HG02885 (cell line): ENCODE results near the gene GOLGA6L26.
"Not testable (repeated sequence)": the region's sequence is repeated elsewhere in the genome, so short reads cannot be mapped to it uniquely, and the experiment has no call there.

Source experiments
- ATAC-seq: cut with Tn5 transposase; IDR thresholded peaks from one replicate; pipeline ENCODE4 v1.9.1; 2021; ENCODE audit warnings: mild to moderate bottlenecking; ENCODE audit not compliant: unreplicated experiment, poor library complexity

Gene GOLGA6L26, protein sequence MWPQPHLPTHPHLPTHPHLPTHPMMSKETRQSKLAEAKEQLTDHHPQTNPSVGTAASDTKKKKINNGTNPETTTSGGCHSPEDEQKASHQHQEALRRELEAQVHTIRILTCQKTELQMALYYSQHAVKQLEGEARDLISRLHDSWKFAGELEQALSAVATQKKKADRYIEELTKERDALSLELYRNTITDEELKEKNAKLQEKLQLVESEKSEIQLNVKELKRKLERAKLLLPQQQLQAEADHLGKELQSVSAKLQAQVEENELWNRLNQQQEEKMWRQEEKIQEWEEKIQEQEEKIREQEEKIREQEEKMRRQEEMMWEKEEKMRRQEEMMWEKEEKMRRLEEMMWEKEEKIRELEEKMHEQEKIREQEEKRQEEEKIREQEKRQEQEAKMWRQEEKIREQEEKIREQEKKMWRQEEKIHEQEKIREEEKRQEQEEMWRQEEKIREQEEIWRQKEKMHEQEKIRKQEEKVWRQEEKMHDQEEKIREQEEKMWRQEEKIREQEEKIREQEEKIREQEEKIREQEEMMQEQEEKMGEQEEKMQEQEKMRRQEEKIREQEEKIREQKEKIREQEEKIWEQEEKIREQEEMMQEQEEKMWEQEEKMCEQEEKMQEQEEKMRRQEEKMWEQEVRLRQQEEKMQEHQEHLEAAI

GRCh38 chr15:23334096-23334495, at the start of gene GOLGA6L26:
Gene GOLGA6L26 (minus strand): TSS chr15:23334196. CDS start chr15:23334135, 61 bp downstream.
- ATAC-seq = not testable (repeated sequence)

DNA sequence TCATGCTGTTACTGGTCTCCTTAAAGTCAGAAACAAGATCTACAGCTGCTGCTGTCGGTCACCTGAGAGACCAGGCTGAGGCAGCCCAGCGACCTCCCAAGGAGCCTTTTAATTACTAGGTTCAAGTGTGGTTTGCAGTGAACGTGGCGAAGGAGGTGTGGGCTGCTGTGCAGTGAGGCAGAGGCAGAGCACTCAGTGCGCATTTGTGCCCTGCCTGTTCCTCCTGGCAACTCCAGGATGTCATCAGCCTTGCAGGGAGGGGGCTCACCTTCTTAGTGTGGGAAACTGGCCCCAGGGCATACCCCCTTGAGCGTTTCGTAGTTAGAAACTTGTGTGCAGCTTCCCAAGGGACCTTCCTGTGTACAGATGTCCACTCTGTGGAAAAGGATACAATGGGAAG, 47.2 kb upstream of the GOLGA6L26 start:
- ATAC-seq = not testable (repeated sequence)

DNA sequence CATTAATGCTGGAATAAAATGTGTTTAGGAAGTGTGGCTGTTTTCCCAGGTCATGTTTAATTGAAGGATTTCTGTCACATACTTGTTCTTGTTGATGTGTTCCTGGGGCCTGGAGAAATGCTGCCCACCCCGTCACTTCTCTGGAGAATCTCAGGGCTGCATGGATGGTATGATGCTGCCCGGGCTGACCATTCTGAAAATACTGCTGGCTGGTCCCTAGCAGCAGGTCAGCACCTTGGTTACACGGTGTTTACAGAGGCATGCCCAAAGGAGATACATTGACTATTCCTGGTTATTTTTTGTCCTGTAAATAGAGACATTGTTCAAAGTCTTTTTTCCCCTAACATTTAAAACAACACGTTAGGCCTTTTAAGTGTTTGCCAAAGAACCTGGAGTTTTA, 46.7 kb upstream of the GOLGA6L26 start:
- ATAC-seq = not testable (repeated sequence)

DNA sequence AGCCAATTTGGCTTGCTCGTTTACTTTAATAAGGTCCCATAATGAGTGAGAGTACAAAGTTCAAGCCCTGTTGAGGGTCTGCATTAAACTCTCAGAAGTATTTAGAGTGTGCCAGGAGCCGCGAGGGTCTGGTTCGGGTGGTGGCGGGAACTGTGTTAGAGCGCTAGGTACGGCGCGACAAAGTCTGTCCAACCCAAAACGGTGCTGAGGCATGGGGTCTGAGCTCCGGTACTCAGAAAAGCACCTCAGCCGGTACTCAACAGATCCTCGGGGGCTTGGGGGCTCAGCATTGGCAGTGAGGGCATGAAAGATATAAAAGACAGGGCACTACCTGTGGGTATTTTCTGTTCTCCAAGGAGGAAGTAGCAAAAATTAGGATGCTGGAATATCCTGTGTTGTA, 45.0 kb upstream of the GOLGA6L26 start:
- not testable (repeated sequence) for ATAC-seq

DNA sequence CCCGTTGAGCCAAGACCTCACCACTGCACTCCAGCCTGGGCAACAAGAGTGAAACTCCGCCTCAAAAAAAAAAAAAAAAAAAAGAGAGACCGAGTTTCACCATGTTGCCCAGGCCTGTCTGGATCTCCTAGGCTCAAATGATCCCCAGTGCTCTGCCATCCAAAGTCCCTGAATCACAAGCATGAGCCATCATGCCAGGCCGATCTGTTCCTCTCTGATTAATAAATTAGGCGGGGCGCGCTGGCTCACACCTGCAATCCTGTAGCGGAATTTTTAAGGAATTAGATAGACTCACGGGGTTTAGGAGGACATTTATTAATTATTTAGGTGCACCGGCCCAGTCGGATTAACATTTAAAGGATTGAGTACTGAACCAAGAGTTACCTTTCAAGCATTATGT, 40.2 kb upstream of the GOLGA6L26 start:
- not testable (repeated sequence) for ATAC-seq

GRCh38 chr15:23372891-23373600, 39.0 kb upstream of the GOLGA6L26 start:
- not testable (repeated sequence) for ATAC-seq

DNA sequence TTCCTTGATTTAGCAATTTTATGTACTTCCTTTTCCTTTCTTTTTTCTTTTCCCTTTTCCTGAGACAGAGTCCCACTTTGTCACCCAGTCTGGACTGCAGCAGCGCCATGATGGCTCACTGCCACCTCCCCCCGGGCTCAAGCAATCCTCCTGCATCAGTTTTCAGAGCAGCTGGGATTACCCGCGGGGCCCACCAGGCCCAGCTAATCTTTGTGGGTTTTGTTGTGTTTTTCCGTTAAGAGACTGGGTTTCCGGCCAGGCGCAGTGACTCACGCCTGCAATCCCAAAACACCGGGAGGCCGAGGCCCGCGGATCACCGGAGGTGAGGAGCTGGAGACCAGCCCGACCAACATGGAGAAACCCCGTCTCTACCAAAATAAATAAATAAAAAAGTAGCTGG, 38.3 kb upstream of the GOLGA6L26 start:
- no peak for ATAC-seq

DNA sequence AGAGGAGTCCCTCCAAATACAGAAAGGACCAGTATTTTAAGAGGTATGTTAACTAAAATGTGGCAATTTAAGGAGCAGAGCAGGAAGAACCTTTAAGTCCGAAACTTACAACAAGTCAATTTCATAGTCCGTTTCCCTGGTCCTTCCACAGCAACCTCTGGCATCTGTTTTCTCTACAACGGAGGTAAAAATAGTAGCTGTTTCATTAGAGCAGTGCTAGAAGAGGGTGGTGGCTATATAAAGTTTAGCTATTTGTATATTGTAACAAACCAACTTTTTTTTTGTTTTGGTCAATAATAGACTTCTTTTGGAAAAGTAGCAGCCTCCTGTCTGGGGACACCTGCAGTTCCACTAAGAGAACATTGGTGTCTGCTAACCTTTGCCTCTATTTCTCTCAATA, 37.9 kb upstream of the GOLGA6L26 start:
- not testable (repeated sequence) for ATAC-seq

GRCh38 chr15:23371134-23371533, 37.1 kb upstream of the GOLGA6L26 start:
- not testable (repeated sequence) for ATAC-seq

DNA sequence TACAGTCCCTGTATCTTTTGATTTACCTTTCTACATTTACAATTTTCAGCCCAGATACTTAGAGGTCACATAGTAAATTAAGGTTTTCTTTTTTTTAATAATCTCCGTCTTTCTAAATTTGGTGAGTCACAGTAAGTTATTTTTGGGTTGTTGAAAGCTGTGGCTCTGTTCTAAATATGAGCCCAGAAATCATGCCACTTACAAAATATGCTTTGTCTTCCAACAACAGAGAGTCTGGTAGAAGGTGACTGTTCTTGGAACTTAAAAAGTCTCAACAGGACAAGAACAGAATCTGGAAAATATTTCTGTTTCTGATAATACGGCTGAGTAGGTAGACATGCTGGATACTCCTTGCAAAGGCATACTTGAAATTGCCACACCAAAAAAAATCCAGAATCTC, 36.6 kb upstream of the GOLGA6L26 start:
- no peak for ATAC-seq

DNA sequence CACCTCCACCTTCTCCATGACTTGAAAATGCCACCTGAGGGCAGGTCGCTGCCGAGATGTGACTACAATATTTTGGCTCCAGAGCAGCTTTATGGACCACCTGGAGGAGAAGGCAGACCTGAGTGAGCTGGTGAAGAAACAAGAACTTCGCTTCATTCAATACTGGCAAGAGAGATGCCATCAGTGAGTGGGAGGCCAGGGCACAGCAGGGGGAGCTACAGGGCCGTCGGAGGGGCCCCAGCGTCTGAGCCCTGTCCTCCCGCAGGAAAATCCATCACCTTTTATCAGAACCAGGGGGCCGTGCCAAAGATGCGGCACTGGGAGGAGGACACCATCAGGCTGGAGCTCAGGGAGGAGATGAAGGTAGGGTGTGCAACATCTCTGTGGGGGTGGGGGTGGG, 30.3 kb upstream of the GOLGA6L26 start:
- ATAC-seq = not testable (repeated sequence)

- ATAC-seq = not testable (repeated sequence)
These were observed 28.6 kb upstream of the GOLGA6L26 start for GRCh38 chr15:23362622-23363021.

- ATAC-seq = not testable (repeated sequence)
These were observed 20.5 kb upstream of the GOLGA6L26 start, which contains the start of gene GOLGA8S for GRCh38 chr15:23354448-23354847. Gene GOLGA8S (plus strand): TSS chr15:23354748. CDS start chr15:23354810, 62 bp downstream.

DNA sequence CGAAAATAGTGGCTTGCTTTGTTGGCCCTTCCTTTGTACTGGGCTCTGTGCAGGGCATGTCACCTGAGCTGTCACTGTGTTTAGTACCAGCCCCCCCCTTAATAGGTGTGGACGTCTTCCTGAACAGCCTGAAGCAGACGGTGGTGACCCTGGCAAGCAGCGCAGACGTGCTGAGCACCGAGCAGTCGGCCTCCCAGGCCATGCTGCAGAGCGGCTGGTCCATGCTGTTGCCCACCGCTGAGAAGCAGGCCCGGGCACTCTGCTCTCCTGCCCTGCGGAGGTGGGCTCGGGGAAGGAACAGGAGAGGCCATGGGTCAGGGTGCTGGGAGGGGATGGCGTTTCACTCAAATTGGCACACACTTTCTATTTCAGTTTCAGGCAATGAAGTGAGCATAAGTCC, 22.8 kb downstream of the GOLGA6L26 start:
- ATAC-seq = not testable (repeated sequence)

GRCh38 chr15:23305921-23306320, 28.1 kb downstream of the GOLGA6L26 start:
- ATAC-seq = not testable (repeated sequence)

- not testable (repeated sequence) for ATAC-seq
These were observed 29.2 kb downstream of the GOLGA6L26 start for GRCh38 chr15:23304805-23305204.

DNA sequence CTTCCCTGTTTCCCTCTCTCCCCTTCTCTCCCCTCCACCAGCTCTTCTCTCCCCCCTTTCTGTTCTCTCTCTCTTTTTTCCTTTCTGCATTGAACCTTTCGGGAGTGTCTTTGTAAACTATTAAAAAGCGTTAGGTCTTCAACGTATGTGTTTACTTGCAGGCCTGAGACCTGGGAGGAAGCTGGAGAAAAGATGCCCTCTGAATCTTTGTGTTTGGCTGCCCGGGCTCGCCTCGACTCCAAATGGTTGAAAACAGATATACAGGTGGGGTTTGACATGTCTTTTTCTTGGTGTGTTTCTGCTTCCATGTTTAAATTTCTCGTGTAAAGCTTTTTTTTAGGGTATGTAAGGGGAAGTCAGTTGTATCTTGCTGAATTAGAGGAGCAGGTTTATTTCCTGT, 29.7 kb downstream of the GOLGA6L26 start:
- not testable (repeated sequence) for ATAC-seq

- ATAC-seq = not testable (repeated sequence)
These were observed 30.3 kb downstream of the GOLGA6L26 start for GRCh38 chr15:23303654-23304053.

DNA sequence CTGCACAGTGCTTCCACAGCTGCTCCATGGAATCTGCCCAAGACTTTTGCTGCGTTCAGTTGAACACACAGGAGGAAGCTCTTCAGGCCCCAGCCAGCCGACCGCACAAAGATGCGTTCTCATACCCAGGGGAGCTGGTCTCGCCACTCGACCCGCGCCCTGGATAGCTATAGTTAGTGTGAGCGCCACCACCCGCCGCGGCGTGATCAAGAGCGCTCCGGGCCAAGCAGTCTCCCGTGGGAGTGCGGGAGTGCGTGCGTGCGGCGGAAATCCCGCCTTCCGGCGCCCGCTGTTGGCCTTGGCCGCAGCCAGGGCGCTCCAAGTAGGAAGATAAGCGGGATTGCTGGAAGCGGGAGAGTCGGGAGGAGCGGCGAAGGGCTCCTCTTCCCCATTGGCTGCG, 30.8 kb downstream of the GOLGA6L26 start:
- not testable (repeated sequence) for ATAC-seq
